ENCODE measurements around the gene PDE7B. TPM values are rescaled to one million over a fixed set of nuclear protein-coding genes. Genes with fewer than 3 reads are reported as not detected.

PDE7B gene
- total and polyA plus RNA-seq, 7 donors: 1.9 to 4.6 (median 2.7) TPM

DNA sequence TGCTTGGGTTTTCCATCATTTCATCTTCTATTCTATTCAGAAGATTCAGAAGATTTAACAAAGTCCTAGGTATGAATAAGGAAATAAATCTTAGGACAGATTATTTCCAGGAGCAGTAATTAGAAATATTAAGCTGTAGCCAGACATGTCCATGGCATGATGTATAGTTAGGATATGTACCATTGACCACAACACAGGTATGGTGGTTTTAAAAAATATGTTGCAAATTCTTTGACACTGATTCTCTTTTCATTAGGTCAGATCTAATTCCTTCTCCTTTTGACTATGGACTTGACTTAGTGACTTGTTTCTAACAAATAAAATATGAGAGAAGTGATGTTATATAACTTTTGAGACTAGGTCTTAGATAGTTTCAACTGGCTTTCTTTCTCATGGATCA lies 23.5 kb upstream of the PDE7B start:
- Histone ChIP-seq H3K4me1 (no peaks in the 10 kb centered on the region), H3K27ac (no peak overlapping the region), H3K36me3 (ENCODE audit: insufficient read depth in 1 of 2, low read depth in 1 of 2) (no peaks in the 10 kb centered on the region), H3K9me3 (no peaks in the 10 kb centered on the region), H3K27me3 (ENCODE audit: insufficient read depth in 3 of 3, low read length in 2 of 3) (no peaks in the 10 kb centered on the region), H3K4me3 (no peak overlapping the region)
- DNase-seq (no peak), ATAC-seq (no peak)
- TF ChIP-seq, protein P1, sequence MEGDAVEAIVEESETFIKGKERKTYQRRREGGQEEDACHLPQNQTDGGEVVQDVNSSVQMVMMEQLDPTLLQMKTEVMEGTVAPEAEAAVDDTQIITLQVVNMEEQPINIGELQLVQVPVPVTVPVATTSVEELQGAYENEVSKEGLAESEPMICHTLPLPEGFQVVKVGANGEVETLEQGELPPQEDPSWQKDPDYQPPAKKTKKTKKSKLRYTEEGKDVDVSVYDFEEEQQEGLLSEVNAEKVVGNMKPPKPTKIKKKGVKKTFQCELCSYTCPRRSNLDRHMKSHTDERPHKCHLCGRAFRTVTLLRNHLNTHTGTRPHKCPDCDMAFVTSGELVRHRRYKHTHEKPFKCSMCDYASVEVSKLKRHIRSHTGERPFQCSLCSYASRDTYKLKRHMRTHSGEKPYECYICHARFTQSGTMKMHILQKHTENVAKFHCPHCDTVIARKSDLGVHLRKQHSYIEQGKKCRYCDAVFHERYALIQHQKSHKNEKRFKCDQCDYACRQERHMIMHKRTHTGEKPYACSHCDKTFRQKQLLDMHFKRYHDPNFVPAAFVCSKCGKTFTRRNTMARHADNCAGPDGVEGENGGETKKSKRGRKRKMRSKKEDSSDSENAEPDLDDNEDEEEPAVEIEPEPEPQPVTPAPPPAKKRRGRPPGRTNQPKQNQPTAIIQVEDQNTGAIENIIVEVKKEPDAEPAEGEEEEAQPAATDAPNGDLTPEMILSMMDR (IDR thresholded peaks at IDR 0.05): no peak
- intact Hi-C loops (cut with DNase I): no loop called here

DNA sequence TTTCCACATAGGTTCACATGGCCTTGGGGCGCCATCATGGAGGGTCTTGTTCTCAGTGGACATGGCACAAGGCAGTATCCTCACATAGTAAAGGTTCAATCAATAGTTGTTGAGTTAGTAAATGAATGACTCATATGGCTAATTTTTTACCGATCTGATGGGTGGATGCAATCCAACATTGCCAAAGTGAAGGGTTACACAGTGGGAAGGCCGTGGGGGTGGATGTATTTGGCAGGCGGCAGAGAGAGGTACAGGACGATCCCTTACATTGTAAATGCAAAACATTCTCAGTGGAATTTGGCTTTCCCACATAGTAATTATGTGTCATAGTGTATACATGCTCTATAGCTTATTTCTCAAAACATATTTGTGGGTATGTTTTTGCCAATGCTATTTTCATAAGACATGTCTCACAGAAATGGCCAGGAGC lies 21.0 kb upstream of the PDE7B start:
- no peaks in the 10 kb centered on the region for H3K4me1 ChIP-seq
- no peak overlapping the region for H3K4me3 ChIP-seq
- intact Hi-C loops (cut with DNase I): no loop called here
- DNase-seq (no peak), ATAC-seq (no peak)
- no peak overlapping the region for H3K27ac ChIP-seq
- WGBS, 3 donors: 80 to 91% (median 84%) methylated on average over 5 of the region's 5 CpGs
- H3K9me3 ChIP-seq: no peaks in the 10 kb centered on the region
- TF ChIP-seq, protein P1 (IDR thresholded peaks at IDR 0.05): no peak
- no peaks in the 10 kb centered on the region for H3K36me3 ChIP-seq (ENCODE audit: insufficient read depth in 1 of 2, low read depth in 1 of 2)
- H3K27me3 ChIP-seq (ENCODE audit: insufficient read depth in 3 of 3, low read length in 2 of 3): no peaks in the 10 kb centered on the region

DNA sequence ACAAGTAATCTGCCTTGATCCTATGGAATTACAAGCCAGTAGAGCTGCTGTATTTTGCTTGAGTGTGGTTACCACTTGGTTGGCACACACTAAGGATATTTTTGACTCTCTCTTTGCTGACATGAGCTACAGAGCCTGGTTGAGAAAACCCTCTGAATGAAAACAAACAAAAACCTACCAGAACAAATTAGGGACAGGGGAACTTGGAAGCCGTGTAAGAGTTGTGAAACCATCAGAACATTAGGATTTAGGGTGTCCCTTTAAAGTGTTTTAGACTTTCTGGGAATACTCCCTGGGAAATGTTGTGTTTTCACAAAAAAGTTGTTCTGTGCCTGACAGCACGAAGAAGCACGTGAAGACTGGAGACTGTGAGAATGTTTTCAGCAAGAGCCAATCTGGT lies 20.5 kb upstream of the PDE7B start:
- Histone ChIP-seq H3K27ac (no peak overlapping the region), H3K27me3 (ENCODE audit: insufficient read depth in 3 of 3, low read length in 2 of 3) (no peaks in the 10 kb centered on the region), H3K9me3 (no peaks in the 10 kb centered on the region), H3K36me3 (ENCODE audit: insufficient read depth in 1 of 2, low read depth in 1 of 2) (no peaks in the 10 kb centered on the region), H3K4me3 (no peak overlapping the region), H3K4me1 (no peaks in the 10 kb centered on the region)
- intact Hi-C loops (cut with DNase I): no loop called here
- TF ChIP-seq, protein P1 (IDR thresholded peaks at IDR 0.05): no peak
- DNase-seq (no peak), ATAC-seq (no peak)
- WGBS, 3 donors: 54 to 65% (median 55%) methylated on average over 3 of the region's 3 CpGs

DNA sequence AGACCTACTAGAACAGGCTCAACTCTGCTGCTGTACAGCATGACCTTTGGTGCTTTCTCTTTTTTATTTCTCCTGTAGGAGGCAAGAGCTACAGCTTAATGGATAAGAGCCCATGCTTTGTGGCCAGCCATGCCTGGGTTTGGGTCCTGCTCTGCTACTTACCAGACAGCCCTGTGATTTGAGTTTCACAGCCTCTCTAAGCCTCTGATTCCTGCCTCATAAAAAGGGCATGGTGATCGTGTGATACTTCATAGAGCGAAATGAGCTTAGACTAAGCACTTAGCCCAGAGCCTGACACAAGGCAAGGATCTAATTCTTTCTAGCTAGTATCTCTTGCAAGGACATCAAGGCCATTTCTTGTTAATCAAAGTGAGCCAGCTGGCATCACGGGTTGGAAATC lies 19.3 kb upstream of the PDE7B start:
- no peaks in the 10 kb centered on the region for H3K36me3 ChIP-seq (ENCODE audit: insufficient read depth in 1 of 2, low read depth in 1 of 2)
- no peaks in the 10 kb centered on the region for H3K4me1 ChIP-seq
- H3K27ac ChIP-seq: no peak overlapping the region
- DNase-seq (no peak), ATAC-seq (no peak)
- no peaks in the 10 kb centered on the region for H3K27me3 ChIP-seq (ENCODE audit: insufficient read depth in 3 of 3, low read length in 2 of 3)
- no peaks in the 10 kb centered on the region for H3K9me3 ChIP-seq
- intact Hi-C loops (cut with DNase I): no loop called here
- TF ChIP-seq, protein P1 (IDR thresholded peaks at IDR 0.05): no peak
- 41 to 67% (median 45%) methylated on average over 3 of the region's 3 CpGs for WGBS, 3 donors
- H3K4me3 ChIP-seq: no peak overlapping the region

DNA sequence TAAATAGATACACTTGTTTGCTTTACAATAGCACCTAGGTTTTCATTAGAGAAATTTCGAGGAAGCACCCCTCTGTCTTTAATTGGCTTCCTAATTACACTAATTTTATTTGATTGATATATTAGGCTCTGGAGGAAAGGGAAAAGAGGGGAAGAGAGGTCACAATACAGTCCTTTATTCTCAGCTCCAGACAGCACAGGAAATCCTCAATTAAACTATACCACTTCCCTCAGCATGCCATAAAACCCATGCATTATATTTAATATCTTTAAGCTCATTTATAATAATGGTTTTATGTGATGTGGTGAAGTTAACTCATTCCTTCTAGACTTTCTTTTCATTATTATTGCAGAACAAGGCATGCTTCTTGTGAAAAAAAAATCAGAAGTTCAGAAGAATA lies 17.7 kb upstream of the PDE7B start:
- ATAC-seq (no peak), DNase-seq (no peak)
- H3K27ac ChIP-seq: no peak overlapping the region
- intact Hi-C loops (cut with DNase I): no loop called here
- H3K4me1 ChIP-seq: no peaks in the 10 kb centered on the region
- no peak overlapping the region for H3K4me3 ChIP-seq
- H3K9me3 ChIP-seq: no peaks in the 10 kb centered on the region
- TF ChIP-seq, protein P1 (IDR thresholded peaks at IDR 0.05): no peak
- no peaks in the 10 kb centered on the region for H3K27me3 ChIP-seq (ENCODE audit: insufficient read depth in 3 of 3, low read length in 2 of 3)
- 56 to 69% (median 65%) methylated on average over 1 of the region's 1 CpG for WGBS, 3 donors
- no peaks in the 10 kb centered on the region for H3K36me3 ChIP-seq (ENCODE audit: insufficient read depth in 1 of 2, low read depth in 1 of 2)

Data from psoas muscle (tissue), 8 donors.